Measurements from ENCODE around the gene PODXL2.
"Not testable (repeated sequence)": the region's sequence is repeated elsewhere in the genome, so short reads cannot be mapped to it uniquely, and the experiment has no call there.

PODXL2 gene

GRCh38 chr3:127676921-127677351, 48.0 kb downstream of the PODXL2 start:
- no peak for DNase-seq

DNA sequence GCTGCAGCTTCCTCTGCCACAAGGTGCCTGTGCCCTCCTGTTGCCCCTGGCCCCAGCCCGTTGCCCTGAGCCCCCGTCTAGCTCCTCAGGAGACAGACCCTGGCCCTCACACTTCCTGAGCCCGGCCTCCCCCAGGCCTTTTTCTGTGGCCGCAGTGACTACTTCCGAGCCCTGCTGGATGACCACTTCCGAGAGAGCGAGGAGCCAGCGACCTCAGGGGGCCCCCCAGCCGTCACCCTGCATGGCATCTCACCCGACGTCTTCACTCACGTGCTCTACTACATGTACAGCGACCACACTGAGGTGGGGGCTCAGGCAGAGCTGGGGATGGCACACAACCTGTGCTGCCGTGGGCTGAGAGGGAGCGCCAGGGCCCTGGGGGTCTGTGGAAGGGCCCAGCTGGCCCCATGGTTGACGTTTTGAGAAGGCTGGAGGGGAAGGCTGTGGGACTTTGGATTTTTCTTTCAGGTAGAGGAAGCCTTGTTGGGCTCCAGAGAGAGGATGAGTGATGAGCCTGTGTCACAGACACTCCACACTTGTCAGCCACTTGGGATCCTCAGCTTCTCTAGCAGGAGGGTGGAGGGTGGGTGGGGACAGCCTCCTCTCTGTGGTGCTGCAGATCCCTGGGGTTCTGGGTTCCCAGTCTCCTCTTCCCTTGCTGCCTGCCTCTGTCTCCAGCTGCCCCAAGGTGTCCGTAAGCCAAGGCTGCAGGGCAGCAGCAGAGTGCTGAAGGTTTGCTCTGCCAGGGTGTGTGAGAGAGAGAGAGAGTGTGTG, 48.7 kb downstream of the PODXL2 start:
- DNase-seq, result no peak

- no peak for DNase-seq
Observed at GRCh38 chr3:127678315-127678599, 49.3 kb downstream of the PODXL2 start.

GRCh38 chr3:127678611-127679533, 49.9 kb downstream of the PODXL2 start:
- DNase-seq, result no peak

DNA sequence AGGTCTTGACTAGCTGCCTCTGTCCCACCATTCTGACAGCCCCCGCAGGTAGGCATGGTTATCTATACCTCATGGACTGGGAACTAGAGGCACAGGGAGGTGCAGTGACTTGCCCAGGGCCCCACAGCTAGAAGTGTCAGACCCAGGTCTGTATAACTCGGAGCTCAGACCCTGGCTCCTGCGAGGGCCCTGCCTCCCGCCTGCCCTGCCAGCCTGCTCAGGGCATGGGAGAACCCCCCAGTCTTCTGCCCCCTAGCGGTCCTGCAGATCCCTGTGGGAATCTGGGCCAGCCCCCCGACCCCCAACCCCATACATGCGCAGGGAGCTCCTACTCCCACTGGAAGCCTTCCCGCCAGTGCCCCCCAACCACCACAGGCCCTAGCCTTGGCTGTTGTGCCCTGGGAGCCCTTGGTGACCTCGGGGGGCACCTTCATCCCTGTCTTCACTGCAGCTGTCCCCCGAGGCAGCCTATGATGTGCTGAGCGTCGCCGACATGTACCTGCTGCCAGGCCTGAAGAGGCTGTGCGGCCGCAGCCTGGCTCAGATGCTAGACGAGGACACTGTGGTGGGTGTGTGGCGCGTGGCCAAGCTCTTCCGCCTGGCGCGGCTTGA, 50.7 kb downstream of the PODXL2 start:
- DNase-seq, result no peak

DNA sequence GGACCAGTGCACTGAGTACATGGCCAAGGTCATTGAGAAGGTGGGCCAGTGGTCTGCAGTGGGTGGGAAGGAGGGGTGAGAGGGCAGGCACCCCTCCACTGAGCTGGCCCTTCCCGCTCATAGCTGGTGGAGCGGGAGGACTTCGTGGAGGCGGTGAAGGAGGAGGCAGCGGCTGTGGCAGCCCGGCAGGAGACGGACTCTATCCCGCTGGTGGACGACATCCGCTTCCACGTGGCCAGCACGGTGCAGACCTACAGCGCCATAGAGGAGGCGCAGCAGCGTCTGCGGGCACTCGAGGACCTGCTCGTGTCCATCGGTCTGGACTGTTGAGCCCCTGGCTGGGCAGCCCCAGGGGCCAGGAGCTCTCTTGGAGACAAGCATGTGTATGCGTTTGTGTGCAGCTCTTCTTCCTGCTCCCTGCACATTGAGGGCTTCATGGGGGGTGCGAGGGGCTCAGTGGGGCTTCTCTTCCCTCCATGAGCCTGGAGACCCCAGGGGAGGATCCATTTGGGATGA, 51.2 kb downstream of the PODXL2 start:
- no peak for DNase-seq

DNA sequence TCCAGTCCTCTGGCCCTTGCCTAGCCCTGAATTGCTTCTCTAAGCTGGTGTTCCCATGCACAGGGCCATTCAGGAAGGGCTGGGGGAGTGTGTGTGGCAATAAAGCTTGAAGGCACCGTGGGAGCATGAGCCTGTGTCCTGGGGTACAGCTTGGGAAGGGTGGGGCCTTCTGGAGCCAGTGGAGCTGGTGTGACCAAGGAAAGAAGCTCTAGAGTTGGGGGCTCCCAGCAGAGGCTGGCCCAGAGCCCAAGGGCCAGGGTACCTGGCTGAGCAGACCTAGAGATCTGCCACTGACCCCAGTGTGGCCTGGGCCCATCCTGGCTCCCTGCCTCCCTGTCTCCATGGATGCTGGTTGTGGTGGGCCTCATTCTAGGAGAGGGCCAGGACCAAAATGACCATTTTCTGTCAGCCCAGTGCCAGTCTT, 51.8 kb downstream of the PODXL2 start:
- DNase-seq, result no peak

- DNase-seq, result not testable (repeated sequence)
Observed at GRCh38 chr3:127682175-127682554, 53.2 kb downstream of the PODXL2 start.

GRCh38 chr3:127682561-127682960, 53.6 kb downstream of the PODXL2 start:
- DNase-seq, result no peak

- no peak for DNase-seq
Observed at GRCh38 chr3:127684871-127685707, 56.1 kb downstream of the PODXL2 start.

DNA sequence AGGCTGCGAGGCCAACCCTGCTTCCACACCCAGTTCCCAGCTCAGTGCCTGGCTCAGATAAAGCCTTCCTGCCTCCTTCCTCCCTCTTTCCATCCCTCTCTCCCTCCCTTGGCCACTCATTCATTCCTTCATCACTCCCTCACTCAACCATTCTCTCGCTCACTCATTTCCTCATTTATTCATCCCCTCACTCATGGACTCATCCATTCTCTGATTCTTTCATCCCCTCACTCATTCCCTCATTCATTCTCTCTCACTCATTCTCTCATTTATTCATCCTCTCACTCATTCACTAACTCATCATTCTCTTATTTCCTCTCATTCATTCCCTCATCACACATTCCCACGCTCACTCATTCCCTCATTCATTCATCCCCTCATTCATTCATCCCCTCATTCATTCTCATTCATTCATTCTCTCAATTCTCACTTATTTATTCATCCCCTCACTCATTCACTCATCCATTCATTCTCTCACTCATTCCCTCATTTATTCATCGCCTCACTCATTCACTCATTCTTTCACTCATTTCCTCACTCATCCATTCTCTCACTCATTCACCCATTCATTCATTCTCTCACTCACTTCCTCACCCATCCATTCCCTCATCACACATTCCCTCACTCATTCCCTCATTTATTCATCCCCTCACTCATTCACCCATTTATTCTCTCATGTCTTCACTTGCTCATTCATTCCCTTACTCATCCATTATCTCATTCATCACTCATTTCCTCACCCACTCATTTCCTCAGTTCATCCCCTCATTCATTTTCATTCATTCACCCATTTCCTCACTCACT, 56.9 kb downstream of the PODXL2 start:
- DNase-seq, result no peak

DNA sequence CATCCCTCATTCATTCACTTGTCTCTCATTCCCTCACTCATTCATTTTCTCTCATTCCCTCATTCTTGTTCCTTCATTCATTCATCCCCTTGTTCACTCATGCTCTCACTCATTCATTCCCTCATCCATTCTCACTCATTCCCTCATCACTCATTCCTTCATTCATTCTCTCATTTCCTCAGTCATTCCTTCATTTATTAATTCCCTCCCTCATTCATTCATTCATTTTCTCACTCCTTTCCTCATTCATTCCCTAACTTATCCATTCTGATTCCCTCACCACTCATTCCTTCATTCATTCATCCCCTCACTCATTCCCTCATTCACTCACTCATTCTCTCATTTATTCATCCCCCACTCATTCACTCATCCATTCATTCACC, 57.5 kb downstream of the PODXL2 start:
- DNase-seq, result no peak

DNA sequence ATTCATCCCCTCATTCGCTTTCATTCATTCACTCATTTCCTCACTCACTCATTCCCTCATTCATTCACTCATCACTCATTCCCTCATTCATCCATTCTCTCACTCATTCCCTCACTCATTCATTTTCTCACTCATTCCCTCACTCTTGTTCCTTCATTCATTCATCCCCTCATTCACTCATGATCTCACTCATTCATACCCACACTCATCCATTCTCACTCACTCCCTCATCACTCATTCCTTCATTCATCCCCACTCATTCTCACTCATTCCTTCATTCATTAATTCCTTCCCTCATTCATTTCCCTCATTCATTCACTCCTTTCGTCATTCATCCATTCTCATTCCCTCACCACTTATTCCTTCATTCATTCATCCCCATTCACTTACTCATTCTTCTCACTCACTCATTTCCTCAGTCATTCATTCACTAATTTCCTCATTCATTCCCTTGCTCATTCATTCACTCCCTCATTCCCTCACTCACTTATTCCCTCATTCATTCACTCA, 58.3 kb downstream of the PODXL2 start:
- DNase-seq, result no peak

- DNase-seq, result no peak
Observed at GRCh38 chr3:127688022-127688415, 59.0 kb downstream of the PODXL2 start.

- no peak for DNase-seq
Observed at GRCh38 chr3:127688416-127689265, 59.7 kb downstream of the PODXL2 start.

DNA sequence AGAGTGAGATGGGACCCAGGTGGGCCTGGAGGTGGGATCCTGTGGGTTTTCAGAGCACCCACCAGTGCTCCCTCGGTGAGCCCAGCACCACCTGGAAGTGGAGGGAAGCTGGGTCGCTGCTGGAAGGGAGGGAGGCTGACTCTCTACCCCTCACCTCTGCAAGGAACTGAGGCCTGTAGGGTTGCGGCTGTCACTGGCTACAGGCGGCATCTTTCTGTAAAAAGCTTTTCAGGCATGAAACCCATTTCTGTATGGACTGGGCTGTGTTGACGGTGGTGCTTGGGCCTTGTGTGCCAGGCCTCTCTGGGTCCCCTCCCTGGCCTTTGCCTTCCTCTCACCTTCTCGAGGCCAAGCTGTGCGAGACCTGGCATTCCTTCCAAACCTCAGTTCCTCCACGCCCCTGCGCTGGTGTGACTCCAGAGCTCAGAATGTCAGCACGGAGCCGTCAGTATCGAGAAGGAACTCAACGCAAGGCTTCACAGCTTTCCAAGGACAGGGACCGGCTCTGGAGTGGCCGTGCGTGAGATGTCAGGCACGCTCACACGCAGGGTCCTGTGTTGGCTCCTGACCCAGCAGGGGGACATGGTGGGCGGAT, 60.4 kb downstream of the PODXL2 start:
- DNase-seq, result no peak

GRCh38 chr3:127690106-127690505, 61.1 kb downstream of the PODXL2 start:
- DNase-seq, result peak; percentile 18

DNA sequence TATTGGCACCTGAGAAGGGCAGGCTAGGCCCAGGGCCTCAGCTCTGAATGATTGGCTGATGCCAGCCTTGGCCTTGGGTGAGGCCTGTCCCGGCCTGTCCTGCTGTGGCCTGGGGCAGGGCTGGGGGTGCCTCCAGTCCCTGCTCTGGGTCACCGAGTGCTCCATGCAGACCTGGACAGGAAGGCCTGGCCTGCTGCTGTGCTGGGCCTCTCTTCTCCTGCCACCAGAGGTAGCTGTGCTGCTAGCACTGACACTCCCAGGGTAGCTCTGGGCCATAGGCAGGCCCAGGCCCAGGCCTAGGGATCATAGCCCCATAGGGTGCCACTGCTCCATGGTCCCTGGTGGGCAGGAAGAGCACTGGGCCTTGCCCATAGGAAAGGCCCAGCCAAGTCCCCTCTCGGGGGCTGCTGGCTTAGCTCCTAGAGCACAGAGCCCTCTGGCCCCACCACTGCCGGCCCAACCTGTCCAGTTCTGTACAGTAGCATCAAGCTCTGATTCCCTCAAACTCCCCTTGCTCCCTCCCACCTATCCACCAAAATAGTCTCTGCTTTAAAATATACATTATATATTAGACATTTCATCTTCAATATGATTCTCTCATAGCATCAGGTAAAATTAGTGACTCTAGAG, 62.0 kb downstream of the PODXL2 start:
- peak; percentile 8 for DNase-seq

- no peak for DNase-seq
Observed at GRCh38 chr3:127691489-127691888, 62.5 kb downstream of the PODXL2 start.

DNA sequence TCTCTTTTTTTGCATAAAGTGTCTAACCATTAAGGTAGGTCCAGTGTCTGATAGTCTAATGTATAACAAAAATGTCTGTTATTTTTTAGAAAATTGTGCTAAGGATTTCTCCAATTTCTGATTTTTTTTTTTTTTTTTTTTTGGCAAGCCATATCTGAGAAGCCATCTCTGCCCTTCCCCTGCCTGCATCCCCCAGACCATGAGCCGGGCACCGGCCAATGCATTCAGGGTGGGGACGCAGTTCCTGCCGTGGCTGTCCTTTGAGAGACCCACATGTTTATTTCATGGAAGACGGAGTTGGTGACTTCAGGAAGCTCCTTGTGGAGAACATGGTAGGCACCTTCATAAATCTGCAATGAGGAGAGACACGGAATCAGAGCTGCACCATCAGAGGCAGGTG, 63.0 kb downstream of the PODXL2 start:
- no peak for DNase-seq

All from T1000 (cell line).